ENCODE data around the gene CEP250.

GRCh38 chr20:35563834-35564233 lies 108.4 kb downstream of the CEP250 start:
- no peak for TF ChIP-seq POLR2A (IDR thresholded peaks at IDR 0.05)
- TF ChIP-seq CTCF (IDR thresholded peaks at IDR 0.05 in 4 of 5, conservative IDR thresholded peaks at IDR 0.05 in 1 of 5): no peak
